GM18526 (cell line): Measurements from ENCODE around the gene MYO1E.

Source experiments
- POLR2A ChIP-seq: IDR thresholded peaks from 3 replicates; pipeline ENCODE4 v1.6.1; 2011; ENCODE audit not compliant: insufficient read length; ENCODE audit errors: extremely low read depth

The MYO1E gene

GRCh38 chr15:59338414-59338813, 34.3 kb downstream of the MYO1E start:
- no peak for TF ChIP-seq POLR2A

DNA sequence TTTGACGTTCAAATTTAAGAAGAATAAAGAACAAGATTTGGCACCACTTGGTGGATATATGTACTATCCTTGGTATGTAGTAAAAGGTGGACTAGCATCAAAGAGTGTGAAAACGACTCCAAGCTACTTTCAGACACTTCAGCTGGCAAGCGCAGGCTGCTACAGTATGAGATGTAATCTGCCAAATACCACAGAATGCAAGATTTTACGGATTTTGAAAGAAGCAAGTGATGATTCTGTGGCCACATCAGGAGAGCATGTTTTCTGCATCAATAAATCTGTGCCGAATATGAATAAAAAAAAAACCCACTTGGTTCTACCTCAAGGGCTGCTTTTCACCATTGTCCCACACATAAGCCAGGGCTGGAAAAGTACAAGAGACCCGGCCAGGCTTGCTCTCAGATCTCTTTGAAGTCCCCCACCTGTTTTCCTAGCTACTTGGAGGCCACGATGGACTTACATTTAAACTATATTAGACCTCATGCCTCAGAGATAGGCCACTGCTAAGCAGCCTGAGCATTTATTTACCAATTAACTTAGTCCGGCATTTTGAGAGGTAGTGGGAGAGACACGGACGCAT, 37.4 kb downstream of the MYO1E start:
- TF ChIP-seq POLR2A, result no peak

- no peak for TF ChIP-seq POLR2A
Observed at GRCh38 chr15:59334076-59334415, 38.6 kb downstream of the MYO1E start.

DNA sequence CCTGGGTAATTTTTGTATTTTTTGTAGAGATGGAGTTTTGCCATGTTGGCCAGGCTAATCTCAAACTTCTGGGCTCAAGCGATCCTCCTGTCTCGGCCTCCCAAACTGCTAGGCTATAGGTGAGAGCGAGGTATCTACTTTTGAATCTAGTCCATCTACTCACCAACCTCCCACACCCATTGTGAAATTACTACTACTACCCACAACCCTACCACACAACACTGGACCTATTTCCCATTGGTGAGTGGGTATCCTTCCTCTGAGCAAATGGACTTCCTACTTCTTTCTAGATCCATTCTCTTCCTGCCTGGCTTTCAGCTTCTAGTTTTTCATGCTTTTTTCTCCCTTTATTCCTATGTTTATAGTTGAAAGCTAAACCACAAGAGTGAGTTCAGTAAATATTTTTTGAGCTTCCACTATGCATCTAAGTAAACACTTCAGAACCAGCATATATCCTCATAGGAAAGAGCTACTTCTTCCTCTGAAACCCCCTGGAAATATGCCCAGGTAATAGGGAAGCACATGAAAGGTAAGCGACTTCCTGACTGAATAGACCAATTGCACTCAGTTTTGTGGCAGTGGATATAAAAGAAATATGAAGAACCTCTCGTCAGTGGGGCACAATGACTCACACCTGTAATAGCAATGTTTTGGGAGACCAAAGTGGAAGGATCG, 39.1 kb downstream of the MYO1E start:
- no peak for TF ChIP-seq POLR2A

- no peak for TF ChIP-seq POLR2A
Observed at GRCh38 chr15:59332009-59332408, 40.7 kb downstream of the MYO1E start.

DNA sequence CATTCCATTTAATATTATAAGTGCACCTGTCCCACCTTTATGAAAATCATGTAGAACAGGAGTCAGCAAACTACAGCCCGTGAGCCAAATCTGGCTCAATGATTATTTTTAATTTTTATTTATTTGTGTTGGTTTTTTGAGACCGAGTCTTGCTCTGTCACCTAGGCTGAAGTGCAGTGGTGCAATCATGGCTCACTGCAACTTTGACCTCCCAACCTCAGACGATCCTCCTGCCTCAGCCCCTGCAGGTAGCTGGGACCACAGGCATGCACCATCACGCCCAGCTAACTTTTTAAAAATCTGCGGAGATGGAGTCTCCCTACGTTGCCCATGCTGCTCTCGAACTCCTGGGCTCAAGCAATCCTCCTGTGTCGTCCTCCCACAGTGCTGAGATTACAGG, 42.0 kb downstream of the MYO1E start:
- TF ChIP-seq POLR2A, result no peak

GRCh38 chr15:59329570-59330350, 42.9 kb downstream of the MYO1E start:
- TF ChIP-seq POLR2A, result no peak

GRCh38 chr15:59329091-59329490, 43.6 kb downstream of the MYO1E start:
- no peak for TF ChIP-seq POLR2A

- TF ChIP-seq POLR2A, result no peak
Observed at GRCh38 chr15:59327942-59328341, 44.7 kb downstream of the MYO1E start.

DNA sequence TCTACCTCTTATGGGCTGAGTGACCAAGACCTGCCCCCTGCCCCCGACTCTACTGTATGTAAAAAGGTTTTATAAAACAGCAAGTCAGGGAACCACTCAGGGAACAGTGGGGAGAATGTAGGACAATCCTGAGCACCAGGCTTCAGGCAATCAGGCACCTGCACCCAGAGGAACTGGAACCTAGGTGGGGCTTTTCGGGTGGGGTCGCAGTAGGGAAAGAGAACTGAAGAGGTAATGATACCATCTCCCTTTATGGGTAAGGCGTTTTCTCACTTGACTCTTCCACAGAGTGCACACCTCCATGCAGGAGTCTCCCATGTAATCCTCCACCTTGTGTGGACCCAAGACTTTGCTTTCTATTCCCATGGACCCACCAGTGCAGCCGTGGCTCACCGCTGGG, 45.8 kb downstream of the MYO1E start:
- TF ChIP-seq POLR2A, result no peak

- no peak for TF ChIP-seq POLR2A
Observed at GRCh38 chr15:59322056-59322759, 50.5 kb downstream of the MYO1E start.

DNA sequence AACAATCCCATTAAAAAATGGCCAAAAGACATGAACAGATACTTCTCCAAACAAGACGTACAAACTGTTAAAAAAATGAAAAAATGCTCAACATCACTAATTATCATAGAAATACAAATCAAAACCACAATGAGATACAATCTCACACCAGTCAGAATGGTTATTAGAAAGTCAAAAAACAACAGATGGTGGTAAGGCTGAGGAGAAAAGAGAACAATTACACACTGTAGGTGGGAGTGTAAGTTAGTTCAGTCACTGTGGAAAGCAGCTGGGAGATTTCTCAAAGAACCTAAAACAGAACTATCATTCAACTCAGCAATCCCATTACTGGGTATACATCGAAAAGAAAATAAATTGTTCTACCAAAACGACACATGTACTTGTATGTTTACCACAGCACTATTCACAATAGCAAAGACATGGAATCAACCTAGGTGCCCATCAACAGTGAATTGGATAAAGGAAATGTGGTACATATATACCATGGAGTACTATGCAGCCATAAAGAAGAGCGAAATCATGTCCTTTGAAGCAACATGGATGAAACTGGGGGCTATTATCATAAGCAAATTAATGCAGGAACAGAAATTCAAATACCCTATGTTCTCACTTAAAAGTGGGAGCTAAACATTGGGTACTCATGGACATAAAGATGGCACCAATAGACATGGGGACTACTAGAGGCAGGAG, 51.5 kb downstream of the MYO1E start:
- no peak for TF ChIP-seq POLR2A

DNA sequence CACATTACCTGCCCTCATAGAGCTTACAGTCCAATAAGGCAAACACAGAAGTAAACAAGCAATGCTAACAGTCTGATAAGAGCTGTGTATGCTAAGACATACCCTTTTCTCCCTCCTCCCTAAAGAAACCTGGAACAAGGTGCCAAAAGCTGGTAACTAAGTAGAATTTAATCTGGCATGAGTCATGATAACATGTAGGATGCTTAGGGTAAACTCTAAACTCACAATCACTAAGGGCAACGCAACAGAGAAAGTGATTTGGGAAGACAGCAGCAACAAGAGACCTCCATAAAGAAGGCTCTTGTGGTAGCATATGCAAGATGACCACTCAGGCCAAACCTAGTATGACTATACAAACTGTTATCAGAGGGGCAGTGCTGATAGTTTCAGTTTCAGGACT, 55.5 kb downstream of the MYO1E start:
- no peak for TF ChIP-seq POLR2A

DNA sequence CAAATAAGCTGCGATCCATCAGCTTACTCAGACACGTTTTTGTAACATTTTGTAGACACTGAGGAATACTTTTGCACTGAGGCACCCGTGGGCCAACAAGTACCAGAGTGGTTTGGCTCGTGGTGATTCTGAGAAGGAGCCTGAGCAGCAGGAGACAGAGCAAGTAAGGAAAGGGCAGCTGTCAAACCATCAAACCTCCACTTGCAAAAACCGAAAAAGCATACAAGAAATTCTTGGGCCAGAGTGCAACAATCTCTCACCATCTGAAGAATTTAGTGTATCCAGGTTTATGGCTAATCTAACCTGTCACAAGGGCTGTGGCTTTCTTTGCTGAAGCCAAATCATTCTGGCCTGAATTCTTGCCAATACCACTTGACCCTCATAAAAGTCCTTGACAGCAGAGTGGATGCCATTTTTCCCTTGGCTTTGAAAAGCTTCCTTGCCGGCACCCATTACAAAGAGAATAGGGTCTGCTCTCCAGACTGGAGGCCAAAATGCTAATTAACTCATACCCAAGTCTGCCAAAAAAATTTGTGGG, 56.7 kb downstream of the MYO1E start:
- TF ChIP-seq POLR2A, result no peak

GRCh38 chr15:59313641-59314332, 58.9 kb downstream of the MYO1E start:
- TF ChIP-seq POLR2A, result no peak

- TF ChIP-seq POLR2A, result no peak
Observed at GRCh38 chr15:59312205-59312604, 60.5 kb downstream of the MYO1E start.
